Peyer's patch (tissue), 4 donors: ENCODE results near the gene TTBK2.

ENCODE experiments used
- POLR2A ChIP-seq, 2 donors: fragments of 450-650 bp; IDR thresholded peaks; one replicate each; pipeline ENCODE4 v1.5.1; 2017; ENCODE audit warnings: antibody characterized with exemption in 2 of 2, mild to moderate bottlenecking in 2 of 2, moderate library complexity in 2 of 2
- TF ChIP-seq, protein P1 (sequence below), 6 experiments: fragments of 450-650 bp in 4 of 6; fragments of 200-600 bp in 2 of 6; sonication (generic) in 1 of 6; IDR thresholded peaks; one replicate each; pipeline ENCODE4 v1.5.1; 2017 to 2019; ENCODE audit warnings: antibody characterized with exemption in 6 of 6, mild to moderate bottlenecking in 3 of 6, moderate library complexity in 1 of 6

- no peak for TF ChIP-seq POLR2A (IDR thresholded peaks at IDR 0.05)
- TF ChIP-seq, protein P1, sequence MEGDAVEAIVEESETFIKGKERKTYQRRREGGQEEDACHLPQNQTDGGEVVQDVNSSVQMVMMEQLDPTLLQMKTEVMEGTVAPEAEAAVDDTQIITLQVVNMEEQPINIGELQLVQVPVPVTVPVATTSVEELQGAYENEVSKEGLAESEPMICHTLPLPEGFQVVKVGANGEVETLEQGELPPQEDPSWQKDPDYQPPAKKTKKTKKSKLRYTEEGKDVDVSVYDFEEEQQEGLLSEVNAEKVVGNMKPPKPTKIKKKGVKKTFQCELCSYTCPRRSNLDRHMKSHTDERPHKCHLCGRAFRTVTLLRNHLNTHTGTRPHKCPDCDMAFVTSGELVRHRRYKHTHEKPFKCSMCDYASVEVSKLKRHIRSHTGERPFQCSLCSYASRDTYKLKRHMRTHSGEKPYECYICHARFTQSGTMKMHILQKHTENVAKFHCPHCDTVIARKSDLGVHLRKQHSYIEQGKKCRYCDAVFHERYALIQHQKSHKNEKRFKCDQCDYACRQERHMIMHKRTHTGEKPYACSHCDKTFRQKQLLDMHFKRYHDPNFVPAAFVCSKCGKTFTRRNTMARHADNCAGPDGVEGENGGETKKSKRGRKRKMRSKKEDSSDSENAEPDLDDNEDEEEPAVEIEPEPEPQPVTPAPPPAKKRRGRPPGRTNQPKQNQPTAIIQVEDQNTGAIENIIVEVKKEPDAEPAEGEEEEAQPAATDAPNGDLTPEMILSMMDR (IDR thresholded peaks at IDR 0.05), result no peak
Measured at GRCh38 chr15:42832576-42832975, 88.0 kb downstream of the TTBK2 start.
